Activated CD4-positive, alpha-beta memory T cell treated with anti-CD3 and anti-CD28 coated beads for 36 hours (primary cell): ENCODE results near the gene KLHL26. TPM values are rescaled to one million over a fixed set of nuclear protein-coding genes. Genes with fewer than 3 reads are reported as not detected.
A peak's percentile ranks its signal among the peaks of the same experiment; 100 is the strongest.

Experiments used
- CTCF ChIA-PET: fragments of 350-600 bp; sonication (Branson Sonifier 250); formaldehyde crosslinking; loops from one replicate; lab custom pipeline; 2021; ENCODE audit warnings: antibody characterized with exemption, inconsistent platforms; lab: Charles Lee
- POLR2A ChIA-PET: fragments of 350-600 bp; sonication (Branson Sonifier 250); formaldehyde crosslinking; loops from one replicate; lab custom pipeline; 2021; ENCODE audit warnings: antibody characterized with exemption; lab: Charles Lee
- DNase-seq: peaks from one replicate; pipeline ENCODE4 v3.0.0-alpha.2; 2020
- H3K27ac Mint-ChIP-seq: one replicate; pipeline ENCODE4 v1.8.0; 2021; ENCODE audit warnings: mixed read lengths
- H3K27me3 Mint-ChIP-seq: one replicate; pipeline ENCODE4 v1.8.0; 2021; ENCODE audit warnings: mixed read lengths
- H3K36me3 Mint-ChIP-seq: one replicate; pipeline ENCODE4 v1.8.0; 2021; ENCODE audit warnings: mixed read lengths
- H3K4me1 Mint-ChIP-seq: one replicate; pipeline ENCODE4 v1.8.0; 2021; ENCODE audit warnings: low read depth, mixed read lengths
- H3K4me3 Mint-ChIP-seq: one replicate; pipeline ENCODE4 v1.8.0; 2021; ENCODE audit warnings: mild to moderate bottlenecking, mixed read lengths
- H3K9me3 Mint-ChIP-seq: one replicate; pipeline ENCODE4 v1.8.0; 2021; ENCODE audit warnings: mixed read lengths
- intact Hi-C: fragments of 100-400 bp; cut with micrococcal nuclease; formaldehyde crosslinking; loops from one replicate; pipeline ENCODE4 v1.15.1; 2023
- total RNA-seq, 2 experiments: library from RNA; stranded (reverse); gene quantifications; one replicate each; pipeline ENCODE4 v1.2.3, GENCODE V29; 2021

Gene KLHL26
- total RNA-seq, 2 experiments from 2014 or later: 10.7 to 11.0 TPM

GRCh38 chr19:18629166-18630088 lies 7.4 kb upstream of the KLHL26 start:
- H3K9me3 Mint-ChIP-seq: no peaks in the 10 kb centered on the region
- ChIA-PET POLR2A (no interaction called here), CTCF (interaction anchor here (0.8 kb wide), 1 partner anchor 41 kb away, joined by 3 read pairs; the partner anchor contains the start of gene REX1BD)
- intact Hi-C loops: no loop called here
- H3K4me3 Mint-ChIP-seq: no peak overlapping the region
- no peaks in the 10 kb centered on the region for H3K4me1 Mint-ChIP-seq
- no peaks in the 10 kb centered on the region for H3K27me3 Mint-ChIP-seq
- DNase-seq: no peak
- H3K36me3 Mint-ChIP-seq: no peaks in the 10 kb centered on the region
- H3K27ac Mint-ChIP-seq: no peak overlapping the region

- ChIA-PET CTCF (no interaction called here), POLR2A (no interaction called here)
- Mint-ChIP-seq H3K4me3 (no peak overlapping the region), H3K4me1 (peaks cover 17% of the 10 kb centered on the region), H3K27me3 (no peaks in the 10 kb centered on the region), H3K36me3 (peaks cover 4% of the 10 kb centered on the region), H3K9me3 (no peaks in the 10 kb centered on the region), H3K27ac (no peak overlapping the region)
- intact Hi-C loops: no loop called here
- DNase-seq: no peak
Measured at GRCh38 chr19:18633321-18633720, 3.5 kb upstream of the KLHL26 start.

- no peak overlapping the region for H3K27ac Mint-ChIP-seq
- no peaks in the 10 kb centered on the region for H3K27me3 Mint-ChIP-seq
- peaks cover 5% of the 10 kb centered on the region for H3K36me3 Mint-ChIP-seq
- no peak overlapping the region for H3K4me3 Mint-ChIP-seq
- no peak for DNase-seq
- H3K4me1 Mint-ChIP-seq: peaks cover 21% of the 10 kb centered on the region
- intact Hi-C loops: loop anchor here (5.0 kb wide), 2 partner anchors 42 to 198 kb away; partner anchors contain the start of gene UPF1
- CTCF ChIA-PET: no interaction called here
- POLR2A ChIA-PET: no interaction called here
- no peaks in the 10 kb centered on the region for H3K9me3 Mint-ChIP-seq
Measured at GRCh38 chr19:18634612-18635297, 2.1 kb upstream of the KLHL26 start.

GRCh38 chr19:18635831-18636182 lies 1.0 kb upstream of the KLHL26 start:
- no peak for DNase-seq
- no peaks in the 10 kb centered on the region for H3K9me3 Mint-ChIP-seq
- no peaks in the 10 kb centered on the region for H3K27me3 Mint-ChIP-seq
- peaks cover 6% of the 10 kb centered on the region for H3K36me3 Mint-ChIP-seq
- H3K4me1 Mint-ChIP-seq: peaks cover 22% of the 10 kb centered on the region
- ChIA-PET CTCF (no interaction called here), POLR2A (no interaction called here)
- no peak overlapping the region for H3K27ac Mint-ChIP-seq
- H3K4me3 Mint-ChIP-seq: peak overlapping the region; percentile 82
- intact Hi-C loops: loop anchor here (1.0 to 5.0 kb wide), 7 partner anchors 44 to 427 kb away; partner anchors contain the start of genes COPE, CRTC1, DDX49 and ELL

- POLR2A ChIA-PET: no interaction called here
- H3K9me3 Mint-ChIP-seq: no peaks in the 10 kb centered on the region
- peak overlapping the region; percentile 74 for H3K27ac Mint-ChIP-seq
- H3K4me3 Mint-ChIP-seq: peak overlapping the region; percentile 82
- DNase-seq: peak; percentile 99
- H3K27me3 Mint-ChIP-seq: no peaks in the 10 kb centered on the region
- H3K36me3 Mint-ChIP-seq: peaks cover 6% of the 10 kb centered on the region
- intact Hi-C loops: loop anchor here (1.0 to 5.0 kb wide), 7 partner anchors 44 to 427 kb away; partner anchors contain the start of genes COPE, CRTC1, DDX49 and ELL
- CTCF ChIA-PET: no interaction called here
- H3K4me1 Mint-ChIP-seq: peaks cover 22% of the 10 kb centered on the region
Measured at GRCh38 chr19:18636183-18636968, 452 bp upstream of the KLHL26 start.

- intact Hi-C loops: loop anchor here (5.0 kb wide), 2 partner anchors 46 to 194 kb away; partner anchors contain the start of gene UPF1
- Mint-ChIP-seq H3K4me3 (peak overlapping the region; percentile 82), H3K27me3 (no peaks in the 10 kb centered on the region), H3K4me1 (peaks cover 22% of the 10 kb centered on the region), H3K9me3 (no peaks in the 10 kb centered on the region), H3K27ac (peak overlapping the region; percentile 70), H3K36me3 (peaks cover 6% of the 10 kb centered on the region)
- CTCF ChIA-PET: interaction anchor here (1.0 kb wide), 1 partner anchor 537 kb away, joined by 5 read pairs; no protein-coding TSS in a partner anchor
- DNase-seq: peak; percentile 20
- POLR2A ChIA-PET: no interaction called here
Measured at GRCh38 chr19:18637673-18638630, 1.1 kb downstream of the KLHL26 start.

GRCh38 chr19:18639706-18640243 lies 2.9 kb downstream of the KLHL26 start:
- Mint-ChIP-seq H3K27me3 (no peaks in the 10 kb centered on the region), H3K4me3 (no peak overlapping the region), H3K4me1 (peaks cover 22% of the 10 kb centered on the region), H3K9me3 (no peaks in the 10 kb centered on the region), H3K36me3 (peaks cover 6% of the 10 kb centered on the region), H3K27ac (no peak overlapping the region)
- intact Hi-C loops: loop anchor here (5.0 kb wide), 2 partner anchors 47 to 193 kb away; partner anchors contain the start of gene UPF1
- no peak for DNase-seq
- ChIA-PET CTCF (no interaction called here), POLR2A (no interaction called here)

GRCh38 chr19:18644196-18645034 lies 7.6 kb downstream of the KLHL26 start:
- no peak overlapping the region for H3K27ac Mint-ChIP-seq
- ChIA-PET POLR2A (no interaction called here), CTCF (interaction anchor here (0.5 kb wide), 1 partner anchor 497 kb away, joined by 3 read pairs; no protein-coding TSS in a partner anchor)
- H3K4me1 Mint-ChIP-seq: peaks cover 6% of the 10 kb centered on the region
- no peaks in the 10 kb centered on the region for H3K27me3 Mint-ChIP-seq
- H3K9me3 Mint-ChIP-seq: no peaks in the 10 kb centered on the region
- peaks cover 2% of the 10 kb centered on the region for H3K36me3 Mint-ChIP-seq
- DNase-seq: no peak
- no peak overlapping the region for H3K4me3 Mint-ChIP-seq
- intact Hi-C loops: no loop called here

GRCh38 chr19:18645035-18645511 lies 8.2 kb downstream of the KLHL26 start:
- POLR2A ChIA-PET: no interaction called here
- Mint-ChIP-seq H3K4me3 (no peak overlapping the region), H3K9me3 (no peaks in the 10 kb centered on the region), H3K4me1 (peaks cover 2% of the 10 kb centered on the region), H3K27ac (no peak overlapping the region), H3K36me3 (no peaks in the 10 kb centered on the region), H3K27me3 (no peaks in the 10 kb centered on the region)
- CTCF ChIA-PET: interaction anchor here (0.5 to 0.7 kb wide), 2 partner anchors 28 to 497 kb away, joined by 3 to 4 read pairs; no protein-coding TSS in a partner anchor
- DNase-seq: no peak
- intact Hi-C loops: no loop called here
